ENCODE data around the gene SLC6A3. TPM values are rescaled to one million over a fixed set of nuclear protein-coding genes. Genes with fewer than 3 reads are reported as not detected.

SLC6A3 gene
- total RNA-seq, 4 donors from 2014 or later: not detected

DNA sequence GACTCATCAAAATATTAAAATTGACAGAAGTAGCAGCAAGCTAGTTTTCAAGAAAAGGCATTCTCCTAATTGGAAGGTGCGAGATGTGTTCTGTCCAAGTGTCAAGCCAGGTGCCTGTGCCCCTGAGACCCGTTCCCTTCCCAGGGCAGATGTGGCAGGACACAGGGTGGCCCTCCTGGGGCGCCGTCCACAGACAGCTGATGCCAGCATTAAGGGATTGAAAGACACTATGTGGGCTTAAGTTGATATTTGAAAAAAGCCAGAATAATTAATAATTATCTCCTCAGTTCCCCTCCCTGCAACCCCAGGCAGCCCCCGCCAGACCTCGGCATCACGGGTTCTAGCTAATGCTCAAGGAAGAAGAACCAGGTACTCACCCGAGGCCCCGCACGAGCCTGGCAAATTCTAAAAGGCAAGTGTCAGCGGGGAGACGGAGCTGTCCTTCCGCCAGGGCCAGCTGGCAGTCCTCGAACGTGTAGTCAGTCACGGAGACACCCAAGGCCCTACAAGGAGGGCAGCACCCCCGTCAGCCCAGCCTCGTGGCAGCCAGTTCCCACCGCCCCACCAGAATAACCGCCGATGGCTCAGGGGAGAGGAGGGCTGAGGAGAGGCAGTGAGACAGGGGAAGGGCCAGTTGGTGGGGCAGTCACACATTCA, 29.1 kb upstream of the SLC6A3 start:
- TF ChIP-seq, protein P1, sequence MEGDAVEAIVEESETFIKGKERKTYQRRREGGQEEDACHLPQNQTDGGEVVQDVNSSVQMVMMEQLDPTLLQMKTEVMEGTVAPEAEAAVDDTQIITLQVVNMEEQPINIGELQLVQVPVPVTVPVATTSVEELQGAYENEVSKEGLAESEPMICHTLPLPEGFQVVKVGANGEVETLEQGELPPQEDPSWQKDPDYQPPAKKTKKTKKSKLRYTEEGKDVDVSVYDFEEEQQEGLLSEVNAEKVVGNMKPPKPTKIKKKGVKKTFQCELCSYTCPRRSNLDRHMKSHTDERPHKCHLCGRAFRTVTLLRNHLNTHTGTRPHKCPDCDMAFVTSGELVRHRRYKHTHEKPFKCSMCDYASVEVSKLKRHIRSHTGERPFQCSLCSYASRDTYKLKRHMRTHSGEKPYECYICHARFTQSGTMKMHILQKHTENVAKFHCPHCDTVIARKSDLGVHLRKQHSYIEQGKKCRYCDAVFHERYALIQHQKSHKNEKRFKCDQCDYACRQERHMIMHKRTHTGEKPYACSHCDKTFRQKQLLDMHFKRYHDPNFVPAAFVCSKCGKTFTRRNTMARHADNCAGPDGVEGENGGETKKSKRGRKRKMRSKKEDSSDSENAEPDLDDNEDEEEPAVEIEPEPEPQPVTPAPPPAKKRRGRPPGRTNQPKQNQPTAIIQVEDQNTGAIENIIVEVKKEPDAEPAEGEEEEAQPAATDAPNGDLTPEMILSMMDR (IDR thresholded peaks at IDR 0.05): no peak
- TF ChIP-seq POLR2A (IDR thresholded peaks at IDR 0.05) (no peak), POLR2AphosphoS5 (IDR thresholded peaks at IDR 0.05) (no peak), EP300 (IDR thresholded peaks at IDR 0.05; ENCODE audit: low read depth) (no peak)
- intact Hi-C loops (cut with DNase I; ENCODE audit: low total_unique reads): no loop called here
- 91% methylated on average over 21 of the region's 21 CpGs; no CpG with 5 or more reads in 1 of the 2 donors for WGBS, 2 donors (ENCODE audit: low coverage in 1 of 2)
- H3K36me3 ChIP-seq: no peaks in the 10 kb centered on the region
- H3K27me3 ChIP-seq: no peaks in the 10 kb centered on the region
- H3K4me1 ChIP-seq: peaks cover 0 to 3% (median 0%) of the 10 kb centered on the region in 4 donors
- in situ Hi-C loops (cut with MboI; ENCODE audit: low pct_ligation_motif_present in 1 of 4, low pct_unique_long_range_greater_than_20kb in 1 of 4, low sequenced_read_pairs in 3 of 4): no loop called here
- no peak overlapping the region for H3K4me3 ChIP-seq
- no peak for DNase-seq
- no peaks in the 10 kb centered on the region for H3K9me3 ChIP-seq
- H3K27ac ChIP-seq: no peak overlapping the region

DNA sequence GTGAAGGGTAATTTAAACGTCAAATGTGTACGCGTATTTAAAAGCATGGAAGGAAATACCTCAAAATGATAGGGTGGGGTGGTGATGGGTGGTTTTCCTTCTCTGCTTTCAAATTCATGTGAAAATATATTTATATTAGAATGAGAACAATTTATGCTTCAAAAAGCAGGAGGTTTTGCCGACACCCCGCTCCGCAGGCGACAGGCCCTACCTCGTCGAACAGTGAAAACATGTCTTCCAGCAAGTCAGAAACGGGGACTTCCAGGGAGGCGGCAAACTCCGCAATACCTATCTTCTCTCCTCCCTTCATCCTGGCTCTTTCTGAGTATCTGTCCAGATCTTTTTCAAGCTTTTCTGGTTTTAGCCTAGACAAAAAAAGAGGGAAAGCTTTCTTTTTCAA, 28.5 kb upstream of the SLC6A3 start:
- no peak for DNase-seq
- Histone ChIP-seq H3K36me3 (no peaks in the 10 kb centered on the region), H3K27me3 (no peaks in the 10 kb centered on the region), H3K9me3 (no peaks in the 10 kb centered on the region), H3K4me3 (no peak overlapping the region), H3K4me1 (no peaks in the 10 kb centered on the region), H3K27ac (no peak overlapping the region)
- in situ Hi-C loops (cut with MboI; ENCODE audit: low pct_ligation_motif_present in 1 of 4, low pct_unique_long_range_greater_than_20kb in 1 of 4, low sequenced_read_pairs in 3 of 4) (no loop called here), intact Hi-C loops (cut with DNase I; ENCODE audit: low total_unique reads) (no loop called here)
- TF ChIP-seq POLR2AphosphoS5 (IDR thresholded peaks at IDR 0.05) (no peak), EP300 (IDR thresholded peaks at IDR 0.05; ENCODE audit: low read depth) (no peak), POLR2A (IDR thresholded peaks at IDR 0.05) (no peak)
- TF ChIP-seq, protein P1 (IDR thresholded peaks at IDR 0.05): no peak
- WGBS, 2 donors (ENCODE audit: low coverage in 1 of 2): 83 to 95% methylated on average over 5 to 12 of the region's 12 CpGs

DNA sequence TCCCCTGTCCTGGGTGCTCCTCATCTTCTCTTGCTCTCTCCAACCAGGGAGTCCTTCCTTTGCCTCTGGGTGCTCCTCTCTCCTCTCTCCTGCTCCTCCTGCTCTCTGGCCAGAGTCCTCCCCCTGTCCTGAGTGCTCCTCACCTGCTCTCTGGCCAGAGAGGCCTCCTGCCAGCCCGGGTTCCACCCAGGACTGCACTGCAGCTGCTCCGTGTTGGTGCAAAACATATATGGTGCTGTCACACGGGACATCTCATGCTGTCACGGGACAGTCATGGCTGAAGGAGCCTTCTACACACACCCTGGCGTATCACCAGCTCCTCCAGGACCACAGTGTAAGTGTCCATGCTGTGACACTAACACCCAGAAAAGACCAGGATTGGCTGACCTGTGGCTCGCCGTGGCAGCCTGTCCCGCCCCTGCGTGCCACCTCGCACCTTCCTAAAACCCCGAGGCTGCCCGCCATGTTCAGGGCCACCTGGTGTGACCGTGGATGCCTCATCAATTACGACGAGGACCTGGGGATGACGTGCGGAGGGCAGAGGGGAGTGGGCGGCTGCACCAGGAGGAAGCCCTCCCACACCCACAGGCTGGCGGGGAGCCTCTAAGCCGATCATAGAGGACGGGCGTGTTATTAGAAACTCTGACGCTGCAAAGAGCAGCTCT, 27.9 kb upstream of the SLC6A3 start:
- in situ Hi-C loops (cut with MboI; ENCODE audit: low pct_ligation_motif_present in 1 of 4, low pct_unique_long_range_greater_than_20kb in 1 of 4, low sequenced_read_pairs in 3 of 4): no loop called here
- Histone ChIP-seq H3K4me1 (no peaks in the 10 kb centered on the region), H3K27me3 (no peaks in the 10 kb centered on the region), H3K36me3 (no peaks in the 10 kb centered on the region), H3K9me3 (no peaks in the 10 kb centered on the region), H3K27ac (no peak overlapping the region), H3K4me3 (no peak overlapping the region)
- TF ChIP-seq POLR2AphosphoS5 (IDR thresholded peaks at IDR 0.05) (no peak), POLR2A (IDR thresholded peaks at IDR 0.05) (no peak), EP300 (IDR thresholded peaks at IDR 0.05; ENCODE audit: low read depth) (no peak)
- TF ChIP-seq, protein P1 (IDR thresholded peaks at IDR 0.05): no peak
- intact Hi-C loops (cut with DNase I; ENCODE audit: low total_unique reads): no loop called here
- DNase-seq: no peak
- WGBS, 2 donors (ENCODE audit: low coverage in 1 of 2): 93% methylated on average over 23 of the region's 23 CpGs; no CpG with 5 or more reads in 1 of the 2 donors

DNA sequence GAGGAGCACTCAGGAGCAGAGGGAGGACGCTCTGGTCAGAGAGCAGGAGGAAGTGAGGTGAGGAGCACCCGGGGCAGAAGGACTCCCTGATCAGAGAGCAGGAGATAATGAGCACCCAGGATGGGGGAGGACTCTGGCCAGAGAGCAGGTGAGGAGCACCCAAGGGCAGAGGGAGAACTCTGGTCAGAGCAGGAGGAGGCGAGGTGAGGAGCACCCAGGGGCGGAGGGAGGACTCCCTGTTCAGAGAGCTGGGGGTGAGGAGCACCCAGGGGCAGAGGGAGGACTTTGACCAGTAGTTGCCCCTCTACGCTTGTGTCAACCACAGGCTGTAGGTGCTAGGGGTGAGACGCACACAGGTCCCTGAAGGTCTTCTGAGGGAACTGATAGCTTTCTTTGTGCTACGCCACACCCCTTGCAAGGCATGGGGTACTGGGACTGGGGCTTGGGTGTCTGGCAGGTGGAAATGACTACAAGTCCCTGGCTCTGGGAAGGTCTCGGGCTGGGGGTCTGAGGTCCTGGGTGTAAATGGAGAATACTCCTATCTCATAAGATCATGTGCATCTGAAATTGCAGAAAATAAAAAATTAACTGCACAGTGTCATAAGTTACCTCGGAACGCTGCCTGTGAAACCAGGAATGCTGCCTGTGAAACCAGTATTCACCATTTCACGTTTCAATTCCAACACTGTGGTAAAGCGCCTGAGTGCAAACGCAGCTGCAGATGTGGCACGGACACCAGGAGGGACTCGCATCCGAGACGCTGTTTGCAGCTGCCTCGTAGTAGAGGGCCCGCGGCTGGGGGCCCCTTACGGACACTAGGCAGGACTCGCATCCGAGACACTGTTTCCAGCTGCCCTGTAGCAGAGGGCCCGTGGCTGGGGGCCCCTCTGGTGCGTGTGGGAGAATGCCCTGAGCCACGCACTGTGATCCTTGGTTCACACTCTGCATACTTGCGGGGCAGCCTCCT, 27.0 kb upstream of the SLC6A3 start:
- DNase-seq: no peak
- Histone ChIP-seq H3K4me3 (no peak overlapping the region), H3K27me3 (no peaks in the 10 kb centered on the region), H3K27ac (no peak overlapping the region), H3K4me1 (no peaks in the 10 kb centered on the region), H3K36me3 (no peaks in the 10 kb centered on the region), H3K9me3 (no peaks in the 10 kb centered on the region)
- intact Hi-C loops (cut with DNase I; ENCODE audit: low total_unique reads): no loop called here
- 70 to 92% methylated on average over 4 to 27 of the region's 27 CpGs for WGBS, 2 donors (ENCODE audit: low coverage in 1 of 2)
- TF ChIP-seq, protein P1 (IDR thresholded peaks at IDR 0.05): no peak
- TF ChIP-seq POLR2AphosphoS5 (IDR thresholded peaks at IDR 0.05) (no peak), POLR2A (IDR thresholded peaks at IDR 0.05) (no peak), EP300 (IDR thresholded peaks at IDR 0.05; ENCODE audit: low read depth) (no peak)
- in situ Hi-C loops (cut with MboI; ENCODE audit: low pct_ligation_motif_present in 1 of 4, low pct_unique_long_range_greater_than_20kb in 1 of 4, low sequenced_read_pairs in 3 of 4): no loop called here
